Endothelial cell of umbilical vein (primary cell): ENCODE results near the gene PMIS2.

Source experiments
- CTCF ChIP-seq, 2 donors: IDR thresholded peaks; 1 replicate in 1 of 2; 2 replicates in 1 of 2; pipeline ENCODE4 v1.5.1; 2011; ENCODE audit warnings: low read length in 2 of 2, mild to moderate bottlenecking in 2 of 2, moderate library complexity in 2 of 2, control low read depth in 1 of 2, inconsistent platforms in 1 of 2, low read depth in 1 of 2; ENCODE audit not compliant: insufficient read depth in 1 of 2; ENCODE audit errors: extremely low read depth in 1 of 2
- EZH2 ChIP-seq: IDR thresholded peaks from 2 replicates; pipeline ENCODE4 v1.6.1; 2012; ENCODE audit warnings: borderline replicate concordance, low read depth, mild to moderate bottlenecking, moderate library complexity, low read length, inconsistent platforms; ENCODE audit not compliant: severe bottlenecking
- MAX ChIP-seq: IDR thresholded peaks from 2 replicates; pipeline ENCODE4 v1.6.1; 2011; ENCODE audit not compliant: insufficient read depth, insufficient read length
- POLR2A ChIP-seq: IDR thresholded peaks from 2 replicates; pipeline ENCODE4 v1.6.1; 2012; ENCODE audit warnings: low read depth, mild to moderate bottlenecking, control low read depth, low read length
- POLR2AphosphoS5 ChIP-seq: IDR thresholded peaks from 2 replicates; pipeline ENCODE4 v1.6.1; 2012; ENCODE audit warnings: low read depth, mild to moderate bottlenecking, control low read depth, low read length, moderate library complexity; ENCODE audit not compliant: insufficient read depth

GRCh38 chr19:35608251-35608650 lies 22.3 kb downstream of the PMIS2 start:
- no peak for TF ChIP-seq MAX
- TF ChIP-seq CTCF (IDR thresholded peaks at IDR 0.05; ENCODE audit: extremely low read depth in 1 of 2, insufficient read depth in 1 of 2, low read depth in 1 of 2, low read length in 2 of 2), result no peak
- TF ChIP-seq EZH2, result no peak
- no peak for TF ChIP-seq POLR2A
- no peak for TF ChIP-seq POLR2AphosphoS5
